ENCODE data around the gene AGBL1. TPM values are rescaled to one million over a fixed set of nuclear protein-coding genes. Genes with fewer than 3 reads are reported as not detected.

Gene AGBL1
- total and polyA plus RNA-seq, 2 experiments from 2014 or later, result 0.03 TPM; not detected in 1

DNA sequence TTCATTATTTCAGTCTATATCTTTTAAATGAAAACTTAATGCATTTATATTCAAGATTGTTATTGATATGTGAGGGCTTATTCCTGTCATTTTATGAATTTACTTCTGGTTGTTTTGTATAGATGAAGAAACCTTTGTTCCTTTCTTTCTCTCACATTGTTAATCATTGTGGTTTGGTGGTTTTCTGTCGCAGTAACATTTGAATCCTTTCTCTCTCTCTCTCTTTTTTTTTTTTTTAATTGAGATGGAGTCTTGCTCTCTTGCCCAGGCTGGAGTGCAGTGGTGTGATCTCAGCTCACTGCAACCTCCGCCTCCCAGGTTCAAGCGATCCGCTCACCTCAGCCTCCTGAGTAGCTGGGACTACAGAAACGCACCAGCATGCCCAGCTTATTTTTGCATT lies 22.1 kb downstream of the AGBL1 start:
- no peaks in the 10 kb centered on the region for H3K27me3 Mint-ChIP-seq (ENCODE audit: insufficient read depth, low read depth, poor library complexity)
- ATAC-seq (no peak), DNase-seq (ENCODE audit: low spot score) (no peak)
- Histone ChIP-seq H4K20me1 (replicated peaks; ENCODE audit: insufficient read depth) (no peaks in the 10 kb centered on the region), H3K27me3 (ENCODE audit: insufficient read depth) (no peaks in the 10 kb centered on the region), H3K36me3 (ENCODE audit: insufficient read depth) (no peaks in the 10 kb centered on the region), H2AFZ (no peak overlapping the region), H3K9me2 (ENCODE audit: insufficient read depth) (no peaks in the 10 kb centered on the region), H3K4me3 (no peak overlapping the region), H3K27ac (ENCODE audit: low read depth) (no peak overlapping the region), H3F3A (replicated peaks; ENCODE audit: low read depth) (no peaks in the 10 kb centered on the region), H3K4me2 (no peak overlapping the region), H3K79me2 (replicated peaks; ENCODE audit: insufficient read depth) (no peaks in the 10 kb centered on the region), H3K4me1 (ENCODE audit: insufficient read depth) (no peaks in the 10 kb centered on the region)
- H3K4me3 Mint-ChIP-seq, result no peak overlapping the region
- no peaks in the 10 kb centered on the region for H3K4me1 Mint-ChIP-seq
- TF ChIP-seq POLR2AphosphoS5 (IDR thresholded peaks at IDR 0.05; ENCODE audit: low read depth), result no peak
- TF ChIP-seq CREB1 (CRISPR knock-in tag; IDR thresholded peaks at IDR 0.05; ENCODE audit: low read depth), result no peak
- H3K36me3 Mint-ChIP-seq (ENCODE audit: low read depth), result no peaks in the 10 kb centered on the region
- H3K27ac Mint-ChIP-seq, result no peak overlapping the region
- H3K9me3 Mint-ChIP-seq, result no peaks in the 10 kb centered on the region

DNA sequence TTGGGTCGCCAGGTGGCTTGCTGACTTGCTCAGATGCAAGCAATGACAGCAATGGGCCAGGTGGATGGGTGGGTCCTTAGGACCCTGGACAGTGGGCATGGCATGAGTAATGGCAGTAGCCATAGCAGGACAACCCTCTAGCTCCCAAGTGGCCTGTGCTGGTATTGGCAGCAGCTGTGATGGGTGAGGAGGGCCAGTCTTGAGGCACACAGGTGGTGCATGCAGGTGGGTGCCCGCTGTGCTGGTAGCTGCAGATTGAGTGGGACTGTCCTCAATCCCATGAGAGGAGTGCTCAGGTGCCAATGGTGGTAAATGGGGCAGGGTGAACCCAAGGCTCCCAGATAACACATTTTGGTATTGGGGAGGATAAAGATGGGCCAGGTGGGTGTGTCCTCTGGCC lies 24.2 kb downstream of the AGBL1 start:
- H3K27me3 ChIP-seq (ENCODE audit: insufficient read depth), result no peaks in the 10 kb centered on the region
- no peak overlapping the region for H3K4me3 ChIP-seq
- H2AFZ ChIP-seq, result no peak overlapping the region
- Mint-ChIP-seq H3K4me3 (no peak overlapping the region), H3K9me3 (no peaks in the 10 kb centered on the region), H3K27me3 (ENCODE audit: insufficient read depth, low read depth, poor library complexity) (no peaks in the 10 kb centered on the region), H3K27ac (no peak overlapping the region), H3K36me3 (ENCODE audit: low read depth) (no peaks in the 10 kb centered on the region), H3K4me1 (no peaks in the 10 kb centered on the region)
- no peaks in the 10 kb centered on the region for H3F3A ChIP-seq (replicated peaks; ENCODE audit: low read depth)
- H3K27ac ChIP-seq (ENCODE audit: low read depth), result no peak overlapping the region
- no peaks in the 10 kb centered on the region for H4K20me1 ChIP-seq (replicated peaks; ENCODE audit: insufficient read depth)
- no peak for ATAC-seq
- H3K4me2 ChIP-seq, result no peak overlapping the region
- no peaks in the 10 kb centered on the region for H3K4me1 ChIP-seq (ENCODE audit: insufficient read depth)
- no peaks in the 10 kb centered on the region for H3K36me3 ChIP-seq (ENCODE audit: insufficient read depth)
- no peaks in the 10 kb centered on the region for H3K79me2 ChIP-seq (replicated peaks; ENCODE audit: insufficient read depth)
- H3K9me2 ChIP-seq (ENCODE audit: insufficient read depth), result 0 out of 2 replicates have a peak, but pooled peaks cover 2% of the 10 kb centered on the region
- no peak for DNase-seq (ENCODE audit: low spot score)
- TF ChIP-seq POLR2AphosphoS5 (IDR thresholded peaks at IDR 0.05; ENCODE audit: low read depth) (no peak), JUNB (IDR thresholded peaks at IDR 0.05; ENCODE audit: unreplicated experiment) (no peak), ZNF114 (CRISPR knock-in tag; IDR thresholded peaks at IDR 0.05) (no peak), EZH2phosphoT487 (IDR thresholded peaks at IDR 0.05; ENCODE audit: unreplicated experiment) (no peak), ZNF331 (CRISPR knock-in tag; IDR thresholded peaks at IDR 0.05; ENCODE audit: low read depth) (no peak), CREB1 (CRISPR knock-in tag; IDR thresholded peaks at IDR 0.05; ENCODE audit: low read depth) (no peak), EZH2 (IDR thresholded peaks at IDR 0.05; ENCODE audit: low read depth, unreplicated experiment) (no peak), STAT1 (IDR thresholded peaks at IDR 0.05; ENCODE audit: unreplicated experiment) (no peak)
- TF ChIP-seq, protein P1, sequence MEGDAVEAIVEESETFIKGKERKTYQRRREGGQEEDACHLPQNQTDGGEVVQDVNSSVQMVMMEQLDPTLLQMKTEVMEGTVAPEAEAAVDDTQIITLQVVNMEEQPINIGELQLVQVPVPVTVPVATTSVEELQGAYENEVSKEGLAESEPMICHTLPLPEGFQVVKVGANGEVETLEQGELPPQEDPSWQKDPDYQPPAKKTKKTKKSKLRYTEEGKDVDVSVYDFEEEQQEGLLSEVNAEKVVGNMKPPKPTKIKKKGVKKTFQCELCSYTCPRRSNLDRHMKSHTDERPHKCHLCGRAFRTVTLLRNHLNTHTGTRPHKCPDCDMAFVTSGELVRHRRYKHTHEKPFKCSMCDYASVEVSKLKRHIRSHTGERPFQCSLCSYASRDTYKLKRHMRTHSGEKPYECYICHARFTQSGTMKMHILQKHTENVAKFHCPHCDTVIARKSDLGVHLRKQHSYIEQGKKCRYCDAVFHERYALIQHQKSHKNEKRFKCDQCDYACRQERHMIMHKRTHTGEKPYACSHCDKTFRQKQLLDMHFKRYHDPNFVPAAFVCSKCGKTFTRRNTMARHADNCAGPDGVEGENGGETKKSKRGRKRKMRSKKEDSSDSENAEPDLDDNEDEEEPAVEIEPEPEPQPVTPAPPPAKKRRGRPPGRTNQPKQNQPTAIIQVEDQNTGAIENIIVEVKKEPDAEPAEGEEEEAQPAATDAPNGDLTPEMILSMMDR (conservative IDR thresholded peaks at IDR 0.05; ENCODE audit: low read depth in 2 of 2), result no peak
- TF ChIP-seq, protein P2, sequence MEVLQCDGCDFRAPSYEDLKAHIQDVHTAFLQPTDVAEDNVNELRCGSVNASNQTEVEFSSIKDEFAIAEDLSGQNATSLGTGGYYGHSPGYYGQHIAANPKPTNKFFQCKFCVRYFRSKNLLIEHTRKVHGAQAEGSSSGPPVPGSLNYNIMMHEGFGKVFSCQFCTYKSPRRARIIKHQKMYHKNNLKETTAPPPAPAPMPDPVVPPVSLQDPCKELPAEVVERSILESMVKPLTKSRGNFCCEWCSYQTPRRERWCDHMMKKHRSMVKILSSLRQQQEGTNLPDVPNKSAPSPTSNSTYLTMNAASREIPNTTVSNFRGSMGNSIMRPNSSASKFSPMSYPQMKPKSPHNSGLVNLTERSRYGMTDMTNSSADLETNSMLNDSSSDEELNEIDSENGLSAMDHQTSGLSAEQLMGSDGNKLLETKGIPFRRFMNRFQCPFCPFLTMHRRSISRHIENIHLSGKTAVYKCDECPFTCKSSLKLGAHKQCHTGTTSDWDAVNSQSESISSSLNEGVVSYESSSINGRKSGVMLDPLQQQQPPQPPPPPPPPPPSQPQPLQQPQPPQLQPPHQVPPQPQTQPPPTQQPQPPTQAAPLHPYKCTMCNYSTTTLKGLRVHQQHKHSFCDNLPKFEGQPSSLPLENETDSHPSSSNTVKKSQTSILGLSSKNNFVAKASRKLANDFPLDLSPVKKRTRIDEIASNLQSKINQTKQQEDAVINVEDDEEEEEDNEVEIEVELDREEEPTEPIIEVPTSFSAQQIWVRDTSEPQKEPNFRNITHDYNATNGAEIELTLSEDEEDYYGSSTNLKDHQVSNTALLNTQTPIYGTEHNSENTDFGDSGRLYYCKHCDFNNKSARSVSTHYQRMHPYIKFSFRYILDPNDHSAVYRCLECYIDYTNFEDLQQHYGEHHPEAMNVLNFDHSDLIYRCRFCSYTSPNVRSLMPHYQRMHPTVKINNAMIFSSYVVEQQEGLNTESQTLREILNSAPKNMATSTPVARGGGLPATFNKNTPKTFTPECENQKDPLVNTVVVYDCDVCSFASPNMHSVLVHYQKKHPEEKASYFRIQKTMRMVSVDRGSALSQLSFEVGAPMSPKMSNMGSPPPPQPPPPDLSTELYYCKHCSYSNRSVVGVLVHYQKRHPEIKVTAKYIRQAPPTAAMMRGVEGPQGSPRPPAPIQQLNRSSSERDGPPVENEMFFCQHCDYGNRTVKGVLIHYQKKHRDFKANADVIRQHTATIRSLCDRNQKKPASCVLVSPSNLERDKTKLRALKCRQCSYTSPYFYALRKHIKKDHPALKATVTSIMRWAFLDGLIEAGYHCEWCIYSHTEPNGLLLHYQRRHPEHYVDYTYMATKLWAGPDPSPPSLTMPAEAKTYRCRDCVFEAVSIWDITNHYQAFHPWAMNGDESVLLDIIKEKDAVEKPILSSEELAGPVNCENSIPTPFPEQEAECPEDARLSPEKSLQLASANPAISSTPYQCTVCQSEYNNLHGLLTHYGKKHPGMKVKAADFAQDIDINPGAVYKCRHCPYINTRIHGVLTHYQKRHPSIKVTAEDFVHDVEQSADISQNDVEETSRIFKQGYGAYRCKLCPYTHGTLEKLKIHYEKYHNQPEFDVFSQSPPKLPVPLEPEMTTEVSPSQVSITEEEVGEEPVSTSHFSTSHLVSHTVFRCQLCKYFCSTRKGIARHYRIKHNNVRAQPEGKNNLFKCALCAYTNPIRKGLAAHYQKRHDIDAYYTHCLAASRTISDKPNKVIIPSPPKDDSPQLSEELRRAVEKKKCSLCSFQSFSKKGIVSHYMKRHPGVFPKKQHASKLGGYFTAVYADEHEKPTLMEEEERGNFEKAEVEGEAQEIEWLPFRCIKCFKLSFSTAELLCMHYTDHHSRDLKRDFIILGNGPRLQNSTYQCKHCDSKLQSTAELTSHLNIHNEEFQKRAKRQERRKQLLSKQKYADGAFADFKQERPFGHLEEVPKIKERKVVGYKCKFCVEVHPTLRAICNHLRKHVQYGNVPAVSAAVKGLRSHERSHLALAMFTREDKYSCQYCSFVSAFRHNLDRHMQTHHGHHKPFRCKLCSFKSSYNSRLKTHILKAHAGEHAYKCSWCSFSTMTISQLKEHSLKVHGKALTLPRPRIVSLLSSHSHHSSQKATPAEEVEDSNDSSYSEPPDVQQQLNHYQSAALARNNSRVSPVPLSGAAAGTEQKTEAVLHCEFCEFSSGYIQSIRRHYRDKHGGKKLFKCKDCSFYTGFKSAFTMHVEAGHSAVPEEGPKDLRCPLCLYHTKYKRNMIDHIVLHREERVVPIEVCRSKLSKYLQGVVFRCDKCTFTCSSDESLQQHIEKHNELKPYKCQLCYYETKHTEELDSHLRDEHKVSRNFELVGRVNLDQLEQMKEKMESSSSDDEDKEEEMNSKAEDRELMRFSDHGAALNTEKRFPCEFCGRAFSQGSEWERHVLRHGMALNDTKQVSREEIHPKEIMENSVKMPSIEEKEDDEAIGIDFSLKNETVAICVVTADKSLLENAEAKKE (CRISPR knock-in tag; IDR thresholded peaks at IDR 0.05), result no peak
- TF ChIP-seq, protein P3, sequence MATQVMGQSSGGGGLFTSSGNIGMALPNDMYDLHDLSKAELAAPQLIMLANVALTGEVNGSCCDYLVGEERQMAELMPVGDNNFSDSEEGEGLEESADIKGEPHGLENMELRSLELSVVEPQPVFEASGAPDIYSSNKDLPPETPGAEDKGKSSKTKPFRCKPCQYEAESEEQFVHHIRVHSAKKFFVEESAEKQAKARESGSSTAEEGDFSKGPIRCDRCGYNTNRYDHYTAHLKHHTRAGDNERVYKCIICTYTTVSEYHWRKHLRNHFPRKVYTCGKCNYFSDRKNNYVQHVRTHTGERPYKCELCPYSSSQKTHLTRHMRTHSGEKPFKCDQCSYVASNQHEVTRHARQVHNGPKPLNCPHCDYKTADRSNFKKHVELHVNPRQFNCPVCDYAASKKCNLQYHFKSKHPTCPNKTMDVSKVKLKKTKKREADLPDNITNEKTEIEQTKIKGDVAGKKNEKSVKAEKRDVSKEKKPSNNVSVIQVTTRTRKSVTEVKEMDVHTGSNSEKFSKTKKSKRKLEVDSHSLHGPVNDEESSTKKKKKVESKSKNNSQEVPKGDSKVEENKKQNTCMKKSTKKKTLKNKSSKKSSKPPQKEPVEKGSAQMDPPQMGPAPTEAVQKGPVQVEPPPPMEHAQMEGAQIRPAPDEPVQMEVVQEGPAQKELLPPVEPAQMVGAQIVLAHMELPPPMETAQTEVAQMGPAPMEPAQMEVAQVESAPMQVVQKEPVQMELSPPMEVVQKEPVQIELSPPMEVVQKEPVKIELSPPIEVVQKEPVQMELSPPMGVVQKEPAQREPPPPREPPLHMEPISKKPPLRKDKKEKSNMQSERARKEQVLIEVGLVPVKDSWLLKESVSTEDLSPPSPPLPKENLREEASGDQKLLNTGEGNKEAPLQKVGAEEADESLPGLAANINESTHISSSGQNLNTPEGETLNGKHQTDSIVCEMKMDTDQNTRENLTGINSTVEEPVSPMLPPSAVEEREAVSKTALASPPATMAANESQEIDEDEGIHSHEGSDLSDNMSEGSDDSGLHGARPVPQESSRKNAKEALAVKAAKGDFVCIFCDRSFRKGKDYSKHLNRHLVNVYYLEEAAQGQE (IDR thresholded peaks at IDR 0.05; ENCODE audit: unreplicated experiment), result no peak

Data from GM23338 (cell line).